Activated naive CD4-positive, alpha-beta T cell treated with anti-CD3 and anti-CD28 coated beads, Interleukin-2, amount 50 U/mL, for 24 hours (primary cell): ENCODE results near the gene MRPL55.
A peak's percentile ranks its signal among the peaks of the same experiment; 100 is the strongest.

Source experiments
- H3K27ac Mint-ChIP-seq: one replicate; pipeline ENCODE4 v1.8.0; 2021; ENCODE audit warnings: mild to moderate bottlenecking, mixed read lengths
- H3K27me3 Mint-ChIP-seq: one replicate; pipeline ENCODE4 v1.8.0; 2021; ENCODE audit warnings: mixed read lengths
- H3K36me3 Mint-ChIP-seq: one replicate; pipeline ENCODE4 v1.8.0; 2021; ENCODE audit warnings: mixed read lengths
- H3K4me1 Mint-ChIP-seq: one replicate; pipeline ENCODE4 v1.8.0; 2021; ENCODE audit warnings: mixed read lengths
- H3K4me3 Mint-ChIP-seq: one replicate; pipeline ENCODE4 v1.8.0; 2021; ENCODE audit warnings: mild to moderate bottlenecking, mixed read lengths
- H3K9me3 Mint-ChIP-seq: one replicate; pipeline ENCODE4 v1.8.0; 2021; ENCODE audit warnings: mixed read lengths

Gene MRPL55

DNA sequence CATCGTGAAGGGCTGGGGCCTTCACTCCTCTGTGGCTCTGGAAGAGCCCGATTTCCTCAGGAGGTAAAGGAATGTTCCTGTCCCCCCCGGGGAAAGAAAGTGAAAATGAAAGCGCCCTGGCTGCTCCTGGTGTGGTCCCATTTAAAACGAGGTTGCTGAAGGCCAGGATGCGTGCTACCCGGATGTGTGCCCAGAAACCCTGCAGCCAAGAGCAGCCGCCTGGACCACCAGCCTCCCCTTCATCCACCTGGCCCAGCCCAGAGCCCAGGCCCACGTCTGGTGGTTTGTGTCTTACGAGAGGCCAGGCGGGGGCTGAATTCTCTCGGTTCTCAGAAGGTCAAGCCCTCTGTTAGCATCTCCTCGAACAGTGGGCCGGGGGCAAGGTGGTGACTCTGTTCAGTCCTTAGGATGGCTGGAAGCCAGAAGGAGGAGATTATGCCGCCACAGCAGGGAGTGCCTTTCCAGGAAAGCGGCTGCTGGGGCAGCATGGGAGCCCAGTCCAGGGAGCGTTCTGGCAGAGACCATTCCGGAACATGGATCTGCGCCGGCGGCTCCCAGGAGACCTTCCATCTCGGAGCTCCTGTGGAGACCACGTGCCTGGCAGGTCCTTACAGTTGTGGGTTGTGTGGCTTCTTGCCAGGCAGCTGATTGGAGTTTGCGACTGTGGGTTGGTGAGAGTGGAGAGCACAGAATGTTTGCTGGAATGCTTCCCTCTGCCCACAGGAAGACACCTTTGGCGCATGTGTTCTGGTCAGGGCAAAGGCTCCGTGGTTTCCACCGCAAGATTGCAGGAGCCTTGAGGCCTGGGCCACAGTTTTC is 32.3 kb upstream of the MRPL55 start:
- no peaks in the 10 kb centered on the region for H3K27me3 Mint-ChIP-seq
- H3K4me3 Mint-ChIP-seq = peak overlapping the region; percentile 98
- peaks cover 31% of the 10 kb centered on the region for H3K4me1 Mint-ChIP-seq
- H3K27ac Mint-ChIP-seq = peak overlapping the region; percentile 93
- no peaks in the 10 kb centered on the region for H3K36me3 Mint-ChIP-seq
- H3K9me3 Mint-ChIP-seq = no peaks in the 10 kb centered on the region

DNA sequence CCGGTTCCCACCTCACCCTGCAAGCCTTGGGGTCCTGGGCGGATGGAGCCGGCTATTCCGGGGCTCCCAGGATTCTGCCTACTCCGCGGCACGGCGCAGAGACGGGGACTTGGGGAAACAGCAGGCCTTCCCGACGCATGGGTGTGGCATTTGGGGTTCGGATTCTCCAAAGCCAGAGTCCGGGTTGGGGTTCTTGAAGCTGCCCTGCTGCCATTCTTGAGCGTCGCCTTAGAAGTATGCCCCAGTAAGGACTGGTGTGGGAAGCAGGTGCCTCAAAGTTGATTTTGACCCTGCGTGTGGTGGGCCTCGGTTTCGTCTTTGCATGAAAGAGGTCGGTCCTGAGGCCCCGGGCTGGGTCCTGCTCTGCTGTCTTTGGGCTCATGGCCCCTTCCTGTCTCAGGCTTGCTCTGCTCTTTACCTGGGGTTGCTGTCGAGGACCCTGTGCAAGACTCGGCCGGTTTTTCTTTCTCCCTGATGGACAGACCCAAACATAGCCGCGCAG is 31.7 kb upstream of the MRPL55 start:
- H3K27me3 Mint-ChIP-seq = no peaks in the 10 kb centered on the region

DNA sequence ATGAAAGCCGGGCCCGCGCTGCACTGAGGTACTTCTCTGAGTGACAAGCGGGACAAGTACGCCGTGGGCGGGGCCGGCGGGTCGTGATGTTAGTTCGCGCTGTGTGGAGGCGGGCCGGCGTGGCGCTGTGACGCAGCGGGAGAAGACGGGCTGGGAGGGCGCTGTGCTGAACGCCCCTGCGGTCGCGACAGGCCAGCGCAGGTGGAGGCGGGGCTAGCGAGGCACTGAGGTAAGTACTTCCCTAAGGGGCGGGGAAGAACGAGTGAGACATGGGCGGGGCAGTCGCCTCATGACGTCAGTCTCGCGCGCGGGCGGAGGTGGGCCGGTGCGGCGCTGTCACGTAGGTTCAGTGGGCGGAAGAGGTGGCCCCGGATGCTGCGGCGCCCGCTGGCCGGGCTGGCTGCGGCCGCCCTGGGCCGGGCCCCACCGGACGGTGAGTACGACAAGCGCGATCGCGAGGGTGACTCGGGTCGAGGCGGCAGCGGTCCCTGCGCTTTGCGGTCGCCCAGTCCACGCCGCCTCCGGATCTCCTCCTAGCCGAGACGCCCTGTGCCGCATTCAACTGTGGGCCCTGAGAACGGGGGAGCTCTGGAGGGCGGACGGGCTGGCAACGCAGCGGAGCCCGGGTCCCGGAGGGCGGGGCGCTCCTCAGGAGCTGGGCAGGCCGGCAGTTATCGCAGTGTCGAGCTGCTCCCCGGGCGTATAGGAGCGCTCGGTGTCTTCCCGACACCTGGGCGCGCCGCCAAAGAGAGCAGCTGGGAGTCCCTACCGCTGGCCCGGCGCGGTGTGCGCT is 31.0 kb upstream of the MRPL55 start, which contains the start of gene GUK1:
GUK1 (plus strand) TSS at position 349 of the 793 bp plus-strand sequence; CDS start at position 373, 24 bp downstream.
- Mint-ChIP-seq H3K27me3 (no peaks in the 10 kb centered on the region), H3K4me1 (peaks cover 31% of the 10 kb centered on the region), H3K36me3 (no peaks in the 10 kb centered on the region), H3K9me3 (no peaks in the 10 kb centered on the region), H3K27ac (peak within 1 kb of the TSS; percentile 93), H3K4me3 (peak within 1 kb of the TSS; percentile 98)

More for the DNA sequence above, 31.7 kb upstream of the MRPL55 start:
- Mint-ChIP-seq H3K9me3 (no peaks in the 10 kb centered on the region), H3K36me3 (no peaks in the 10 kb centered on the region), H3K4me1 (peaks cover 31% of the 10 kb centered on the region), H3K4me3 (peak overlapping the region; percentile 98), H3K27ac (peak overlapping the region; percentile 93)

DNA sequence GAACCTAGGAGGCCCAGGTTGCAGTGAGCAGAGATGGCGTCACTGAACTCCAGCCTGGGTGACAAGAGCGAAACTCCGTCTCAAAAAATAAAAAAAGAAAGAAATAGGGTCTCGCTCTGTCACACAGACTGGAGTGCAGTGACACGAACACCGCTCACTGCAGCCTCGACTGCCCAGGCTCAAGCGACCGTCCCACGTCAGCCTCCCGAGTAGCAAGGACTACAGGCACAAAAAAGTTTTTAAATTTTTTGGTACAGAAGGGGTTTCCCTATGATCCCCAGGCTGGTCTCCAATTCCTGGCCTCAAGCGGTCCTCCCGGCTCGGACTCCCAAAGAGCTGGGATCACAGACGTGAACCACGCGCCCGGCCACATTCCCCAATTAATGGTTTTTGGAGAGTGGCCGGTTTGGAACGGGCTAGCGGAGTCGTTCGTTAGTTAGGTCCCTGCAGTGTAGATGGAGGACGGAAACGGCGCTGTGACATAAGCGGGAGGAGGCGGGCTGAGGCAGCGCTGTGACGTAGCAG is 30.4 kb upstream of the MRPL55 start:
- Mint-ChIP-seq H3K4me3 (peak overlapping the region; percentile 98), H3K4me1 (peaks cover 31% of the 10 kb centered on the region), H3K27me3 (no peaks in the 10 kb centered on the region), H3K27ac (peak overlapping the region; percentile 90), H3K36me3 (no peaks in the 10 kb centered on the region), H3K9me3 (no peaks in the 10 kb centered on the region)

DNA sequence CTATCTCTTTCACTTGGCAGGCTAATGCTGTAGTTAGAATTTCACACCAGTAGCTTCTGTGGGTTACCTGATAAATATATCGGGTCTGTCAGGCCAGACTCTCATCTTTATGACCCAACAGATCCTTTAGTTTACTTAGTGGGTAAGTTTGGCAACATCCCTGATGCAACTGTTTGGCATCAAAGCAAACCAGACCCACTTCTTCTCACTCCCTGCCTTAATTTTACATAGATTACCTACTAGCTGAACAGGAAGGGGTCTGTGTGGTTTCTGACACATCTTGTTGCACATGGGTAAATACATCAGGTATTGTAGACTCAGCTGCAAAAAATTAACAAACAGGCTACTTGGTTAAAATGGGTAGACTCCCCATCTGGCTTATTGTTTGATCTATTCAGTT is 27.8 kb upstream of the MRPL55 start:
- H3K27ac Mint-ChIP-seq = no peak overlapping the region

DNA sequence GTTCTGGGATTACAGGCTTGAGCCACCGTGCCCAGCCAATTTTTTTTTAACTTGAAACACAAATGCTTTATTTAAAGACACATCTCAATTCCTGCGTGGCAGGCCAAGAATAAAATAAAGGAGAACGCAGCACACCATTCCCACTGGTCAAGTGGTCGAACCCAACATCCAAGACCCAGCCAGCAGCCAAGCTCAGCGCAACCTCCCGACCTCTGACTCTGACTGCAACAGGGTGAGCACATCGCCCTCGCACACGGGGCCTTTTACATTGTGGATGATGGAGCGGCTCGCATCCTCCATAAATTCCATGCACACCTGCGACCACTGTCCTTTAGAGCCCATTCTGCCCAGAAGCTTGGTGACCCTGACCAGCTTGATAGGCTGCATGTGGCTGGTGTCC is 25.5 kb upstream of the MRPL55 start:
- H3K36me3 Mint-ChIP-seq = no peaks in the 10 kb centered on the region
- no peak overlapping the region for H3K27ac Mint-ChIP-seq
- H3K9me3 Mint-ChIP-seq = no peaks in the 10 kb centered on the region
- peaks cover 5% of the 10 kb centered on the region for H3K4me1 Mint-ChIP-seq
- no peak overlapping the region for H3K4me3 Mint-ChIP-seq
- H3K27me3 Mint-ChIP-seq = peaks cover 2% of the 10 kb centered on the region

More for the DNA sequence above, 27.8 kb upstream of the MRPL55 start:
- peaks cover 9% of the 10 kb centered on the region for H3K4me1 Mint-ChIP-seq
- no peaks in the 10 kb centered on the region for H3K27me3 Mint-ChIP-seq
- H3K9me3 Mint-ChIP-seq = no peaks in the 10 kb centered on the region
- H3K36me3 Mint-ChIP-seq = no peaks in the 10 kb centered on the region
- H3K4me3 Mint-ChIP-seq = no peak overlapping the region

DNA sequence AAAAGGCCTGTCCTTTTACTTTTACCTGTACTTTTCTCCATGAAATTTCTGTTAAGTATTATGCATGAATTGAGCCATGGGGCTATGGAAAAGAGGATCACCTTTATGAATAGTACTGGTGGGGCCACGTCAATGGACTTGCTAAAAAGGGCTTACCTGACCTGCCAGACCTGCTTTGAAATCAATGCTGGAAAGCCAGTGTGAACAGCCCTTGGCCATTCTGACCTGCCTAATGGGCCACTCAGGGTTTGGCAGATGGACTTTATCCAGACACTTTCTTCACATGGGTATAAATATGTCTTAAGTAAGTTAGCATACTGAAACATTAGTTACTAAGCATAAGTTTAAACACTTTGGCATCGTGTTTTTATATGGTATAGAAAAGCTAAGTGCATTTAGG is 22.7 kb upstream of the MRPL55 start:
- Mint-ChIP-seq H3K9me3 (no peaks in the 10 kb centered on the region), H3K4me3 (no peak overlapping the region), H3K36me3 (no peaks in the 10 kb centered on the region), H3K4me1 (peaks cover 4% of the 10 kb centered on the region), H3K27ac (no peak overlapping the region), H3K27me3 (peaks cover 2% of the 10 kb centered on the region)

DNA sequence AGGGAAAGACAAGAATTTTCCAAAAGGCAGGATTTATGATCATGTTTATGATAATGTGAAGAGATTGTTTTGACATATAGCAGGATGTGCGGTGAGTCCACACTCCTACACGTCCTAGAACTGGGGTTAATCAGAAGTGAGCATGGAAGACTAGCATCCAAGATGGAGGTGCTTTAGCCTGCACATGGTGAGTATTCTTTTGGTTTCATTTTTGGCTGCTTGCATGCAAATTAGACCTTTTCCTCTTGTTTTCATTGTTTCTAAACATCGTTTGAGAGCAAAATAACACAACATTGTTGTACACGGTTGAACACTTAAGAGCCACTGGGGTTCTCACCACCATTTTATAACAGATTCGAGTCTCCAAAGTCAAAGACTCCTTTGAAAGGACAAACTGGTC is 16.1 kb upstream of the MRPL55 start:
- H3K27ac Mint-ChIP-seq = no peak overlapping the region
- H3K36me3 Mint-ChIP-seq = no peaks in the 10 kb centered on the region
- H3K9me3 Mint-ChIP-seq = no peaks in the 10 kb centered on the region
- H3K27me3 Mint-ChIP-seq = no peaks in the 10 kb centered on the region
- H3K4me3 Mint-ChIP-seq = no peak overlapping the region
- H3K4me1 Mint-ChIP-seq = peaks cover 4% of the 10 kb centered on the region

DNA sequence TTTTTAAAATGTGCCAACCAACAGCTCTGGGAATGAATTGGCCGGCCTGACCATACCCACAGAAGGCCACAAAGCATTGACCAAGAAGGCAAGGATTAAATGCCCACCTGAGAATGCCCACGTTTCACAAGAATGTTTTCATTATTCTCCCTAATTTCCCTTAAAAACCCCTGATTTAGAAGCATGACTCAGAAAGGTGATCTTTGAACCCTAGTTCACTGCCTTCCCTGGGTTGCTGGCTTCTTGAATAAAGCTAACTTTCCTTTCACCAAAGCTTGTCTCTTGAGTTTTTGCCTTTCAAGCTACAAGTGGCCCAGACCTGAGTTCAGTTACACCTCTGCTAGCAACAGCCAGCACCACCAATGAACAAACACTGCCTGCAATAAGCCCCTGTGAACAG is 14.4 kb upstream of the MRPL55 start:
- Mint-ChIP-seq H3K9me3 (no peaks in the 10 kb centered on the region), H3K4me3 (no peak overlapping the region), H3K27ac (no peak overlapping the region), H3K36me3 (no peaks in the 10 kb centered on the region), H3K4me1 (peaks cover 4% of the 10 kb centered on the region), H3K27me3 (no peaks in the 10 kb centered on the region)

DNA sequence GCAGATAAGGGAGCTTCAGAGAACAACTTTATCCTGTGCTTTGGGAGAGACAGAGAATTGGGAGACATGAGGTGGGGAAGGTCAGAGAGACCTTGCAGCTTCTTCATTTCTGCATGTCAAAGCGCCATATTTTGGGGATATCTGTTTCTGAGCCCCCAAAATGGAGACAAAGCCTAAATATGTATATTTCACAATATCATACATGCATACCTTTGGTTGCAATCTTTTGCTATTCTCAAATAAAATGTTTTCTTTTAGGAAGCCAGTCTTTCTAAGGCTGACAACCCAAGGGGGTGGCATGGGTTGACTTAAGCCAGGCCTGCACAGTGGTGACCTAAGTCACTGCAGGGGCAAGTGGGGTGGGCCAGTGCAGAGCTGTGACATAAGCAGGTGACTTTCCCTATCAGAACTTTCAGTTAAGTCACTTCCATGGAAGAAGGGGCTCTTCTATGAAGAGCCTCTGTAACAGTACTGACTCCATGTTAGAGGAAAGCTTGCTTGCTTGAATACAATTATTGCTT is 13.9 kb upstream of the MRPL55 start:
- no peak overlapping the region for H3K27ac Mint-ChIP-seq
- H3K9me3 Mint-ChIP-seq = no peaks in the 10 kb centered on the region

DNA sequence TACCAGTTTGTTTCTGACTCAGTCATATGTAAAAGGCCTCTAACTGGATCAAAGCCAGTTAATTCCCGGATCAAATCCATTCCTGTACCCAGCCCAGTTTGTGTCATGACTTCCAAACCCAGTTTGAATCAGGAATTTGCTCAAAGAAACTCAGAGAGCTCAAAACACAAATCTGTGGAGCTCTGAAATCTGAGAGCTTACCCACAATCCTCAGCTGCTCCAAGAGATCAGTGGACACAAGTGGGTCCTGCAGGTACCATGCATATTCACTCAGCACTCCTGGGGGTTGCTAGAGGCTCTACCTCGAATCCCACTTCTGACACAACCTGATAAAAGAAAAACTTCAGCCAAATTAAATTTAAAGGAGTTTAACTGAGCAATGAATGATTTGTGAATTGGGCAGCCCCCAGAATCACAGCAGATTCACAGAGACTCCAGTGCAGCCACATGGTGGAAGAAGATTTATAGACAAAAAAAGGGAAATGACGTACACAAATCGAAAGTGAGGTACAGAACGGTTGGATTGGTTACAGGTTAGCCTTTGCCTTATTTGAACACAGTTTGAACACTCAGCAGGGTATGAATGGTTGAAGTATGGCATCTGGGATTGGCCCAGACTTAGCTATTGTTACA is 11.9 kb upstream of the MRPL55 start:
- no peaks in the 10 kb centered on the region for H3K36me3 Mint-ChIP-seq
- H3K4me3 Mint-ChIP-seq = peak overlapping the region; percentile 40
- H3K4me1 Mint-ChIP-seq = peaks cover 4% of the 10 kb centered on the region
- no peak overlapping the region for H3K27ac Mint-ChIP-seq
- H3K9me3 Mint-ChIP-seq = no peaks in the 10 kb centered on the region
- no peaks in the 10 kb centered on the region for H3K27me3 Mint-ChIP-seq

More for the DNA sequence above, 13.9 kb upstream of the MRPL55 start:
- H3K4me3 Mint-ChIP-seq = no peak overlapping the region
- no peaks in the 10 kb centered on the region for H3K36me3 Mint-ChIP-seq
- no peaks in the 10 kb centered on the region for H3K27me3 Mint-ChIP-seq
- peaks cover 4% of the 10 kb centered on the region for H3K4me1 Mint-ChIP-seq

DNA sequence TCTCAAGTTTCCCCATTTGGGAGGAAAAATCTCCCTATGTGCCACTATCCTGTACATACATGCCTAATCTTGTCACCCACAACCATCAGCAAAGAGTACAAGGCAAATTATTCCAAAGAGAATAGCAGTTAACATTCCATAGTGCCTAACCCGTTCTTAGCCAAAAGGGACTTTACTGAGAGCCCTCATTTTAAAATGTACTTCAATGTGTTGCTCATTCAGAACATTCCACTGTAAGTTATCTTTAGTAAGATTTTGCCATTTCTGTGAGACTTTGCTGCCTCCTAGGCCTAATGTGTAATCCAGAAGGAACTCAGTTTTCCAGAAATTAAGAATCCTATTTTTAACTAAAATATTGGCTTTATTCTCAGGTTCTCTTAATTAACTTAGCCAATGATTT is 11.3 kb upstream of the MRPL55 start:
- no peaks in the 10 kb centered on the region for H3K9me3 Mint-ChIP-seq
- peaks cover 4% of the 10 kb centered on the region for H3K4me1 Mint-ChIP-seq
- H3K27me3 Mint-ChIP-seq = no peaks in the 10 kb centered on the region
- H3K4me3 Mint-ChIP-seq = no peak overlapping the region
- H3K27ac Mint-ChIP-seq = no peak overlapping the region
- no peaks in the 10 kb centered on the region for H3K36me3 Mint-ChIP-seq

DNA sequence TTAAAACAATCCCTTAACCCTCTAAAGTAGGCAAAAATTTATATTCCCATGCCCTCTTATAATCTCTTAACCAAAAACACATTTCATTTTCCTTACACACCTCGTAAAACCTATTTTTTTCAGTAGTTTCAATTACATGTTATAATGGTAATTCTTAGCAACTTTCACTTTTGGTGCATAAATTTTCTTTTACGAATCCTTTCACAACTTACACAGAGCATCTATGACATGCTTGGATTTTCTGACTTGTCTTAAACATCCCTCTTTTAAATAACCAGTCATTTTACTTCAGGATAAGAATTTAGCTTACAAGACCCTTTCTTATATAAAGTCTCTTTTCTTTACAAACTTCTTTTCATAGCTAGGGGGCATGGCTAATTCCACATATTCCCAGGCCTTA is 8.9 kb upstream of the MRPL55 start:
- Mint-ChIP-seq H3K36me3 (no peaks in the 10 kb centered on the region), H3K4me1 (peaks cover 4% of the 10 kb centered on the region), H3K4me3 (no peak overlapping the region), H3K27me3 (no peaks in the 10 kb centered on the region), H3K27ac (no peak overlapping the region), H3K9me3 (no peaks in the 10 kb centered on the region)

DNA sequence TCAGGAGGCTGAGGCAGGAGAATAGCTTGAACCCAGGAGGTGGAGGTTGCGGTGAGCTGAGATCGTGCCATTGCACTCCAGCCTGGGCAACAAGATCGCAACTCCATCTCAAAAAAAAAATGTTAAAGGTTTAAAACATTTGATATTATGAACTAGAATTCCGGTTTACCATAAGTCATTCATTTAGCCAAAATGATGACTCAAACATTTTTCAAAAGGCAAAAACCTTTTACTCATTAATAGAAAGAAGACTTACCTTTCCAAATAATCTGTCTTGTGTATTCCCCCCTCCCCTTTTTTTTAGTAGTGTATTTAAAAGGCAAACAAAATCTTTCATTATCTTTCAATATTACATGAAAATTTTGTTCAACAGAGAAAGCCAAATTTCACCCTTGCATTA is 8.2 kb upstream of the MRPL55 start:
- no peaks in the 10 kb centered on the region for H3K27me3 Mint-ChIP-seq
- no peaks in the 10 kb centered on the region for H3K9me3 Mint-ChIP-seq
- no peaks in the 10 kb centered on the region for H3K36me3 Mint-ChIP-seq
- H3K4me3 Mint-ChIP-seq = no peak overlapping the region
- no peak overlapping the region for H3K27ac Mint-ChIP-seq
- H3K4me1 Mint-ChIP-seq = peaks cover 4% of the 10 kb centered on the region

DNA sequence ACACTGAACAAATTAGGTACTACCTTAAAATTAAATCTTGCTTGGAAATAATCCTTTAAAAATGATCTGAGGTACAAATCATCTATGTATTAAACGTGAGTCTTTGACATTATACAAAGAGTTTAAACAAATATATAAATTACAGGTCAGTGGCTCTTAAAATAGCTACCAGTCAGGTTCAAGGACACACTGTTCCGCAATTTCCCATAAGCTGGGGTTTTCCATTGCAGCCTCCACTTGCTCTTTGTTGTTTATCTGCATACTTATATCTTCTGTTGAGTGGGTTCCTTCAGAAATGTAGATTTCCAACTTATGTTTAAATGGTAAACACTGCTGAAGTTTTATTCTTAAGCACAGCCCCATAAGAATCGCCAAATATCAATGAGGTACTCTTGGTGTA is 5.7 kb upstream of the MRPL55 start:
- no peaks in the 10 kb centered on the region for H3K9me3 Mint-ChIP-seq
- H3K27ac Mint-ChIP-seq = no peak overlapping the region
- no peaks in the 10 kb centered on the region for H3K36me3 Mint-ChIP-seq
- peaks cover 5% of the 10 kb centered on the region for H3K4me1 Mint-ChIP-seq
- no peaks in the 10 kb centered on the region for H3K27me3 Mint-ChIP-seq
- H3K4me3 Mint-ChIP-seq = no peak overlapping the region
